ENCODE data around the gene MYO18B.

Gene MYO18B

DNA sequence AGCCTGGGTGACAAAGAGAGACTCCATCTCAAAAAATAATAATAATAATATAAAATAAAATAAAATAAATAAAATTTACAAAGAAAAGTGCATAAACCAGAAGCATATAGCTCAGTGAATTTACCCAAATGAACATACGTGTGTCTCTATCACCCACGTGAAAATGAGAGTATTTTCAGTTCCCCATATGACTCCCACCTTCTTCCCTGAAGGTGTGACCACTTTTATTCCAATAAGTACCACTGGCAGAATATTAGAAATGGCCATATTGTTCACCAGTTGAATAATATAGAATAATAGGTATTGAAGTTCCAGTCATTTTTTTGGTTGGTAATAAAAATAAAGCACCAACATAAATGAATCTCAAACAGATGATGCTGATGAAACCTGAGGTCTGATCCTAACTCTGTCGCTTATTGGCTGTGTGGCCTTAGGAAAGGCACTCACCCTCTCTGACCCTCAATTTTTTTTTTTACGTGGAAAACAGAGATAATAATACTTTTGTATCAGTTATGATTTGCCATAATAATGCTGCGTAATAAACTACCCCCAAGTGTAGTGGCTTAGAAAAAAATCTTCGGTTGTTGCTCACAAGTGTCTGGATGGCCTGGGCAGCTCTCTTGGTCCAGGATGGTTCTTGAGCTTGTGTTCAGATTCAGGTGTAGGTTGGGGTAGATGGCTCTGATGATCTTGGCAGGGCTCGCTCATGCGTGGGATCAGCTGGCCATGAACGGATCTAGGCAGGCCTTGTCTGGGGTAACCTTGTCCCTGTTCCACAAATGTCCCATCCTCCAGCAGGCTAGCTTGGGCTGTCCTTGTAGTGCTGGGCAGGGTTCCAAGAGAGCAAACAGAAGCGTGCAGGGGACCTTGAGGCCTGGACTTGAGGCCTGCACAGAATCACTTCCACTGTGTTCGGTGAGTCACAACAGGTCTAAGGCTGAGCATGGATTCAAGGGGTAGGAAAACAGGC, 88.1 kb downstream of the MYO18B start:
- DNase-seq = no peak

DNA sequence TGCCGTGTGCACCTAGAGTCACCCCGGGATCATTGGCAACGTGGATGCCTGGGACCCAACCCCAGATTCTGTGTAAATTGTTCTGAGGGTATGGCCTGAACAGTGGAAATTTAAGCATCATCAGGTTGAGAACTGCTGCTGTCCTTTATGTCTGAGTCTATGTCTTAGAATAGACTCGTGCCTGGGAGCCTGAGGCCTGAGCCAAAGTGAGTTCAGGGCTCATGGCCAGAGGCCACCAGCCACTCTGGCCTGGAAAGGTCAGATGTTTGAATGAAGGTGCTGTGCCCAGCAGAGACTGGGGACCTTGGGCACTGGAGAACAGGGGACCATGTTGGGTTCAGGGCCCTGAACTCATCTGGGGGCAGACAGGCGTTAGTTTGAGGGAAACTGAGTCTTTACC, 91.1 kb downstream of the MYO18B start:
- no peak for DNase-seq

DNA sequence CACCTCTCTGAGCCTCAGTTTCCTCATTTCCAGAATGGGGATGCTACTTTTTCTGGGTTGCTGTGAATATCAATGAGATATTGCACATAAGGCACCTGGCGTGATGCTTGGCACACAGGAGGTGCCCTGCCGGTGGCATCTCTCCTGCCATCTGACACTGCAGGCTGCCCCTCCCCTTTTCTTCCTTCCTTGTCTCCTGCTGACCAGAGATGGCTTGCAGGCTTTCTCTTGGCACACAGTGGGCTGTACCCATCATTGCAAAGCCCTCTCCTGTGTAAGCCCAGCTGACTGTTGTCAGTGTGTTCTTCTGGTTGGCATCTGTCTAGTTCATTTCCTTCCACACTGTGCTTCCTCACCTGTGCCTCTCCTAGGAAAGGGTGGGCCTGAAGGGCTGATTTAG, 91.7 kb downstream of the MYO18B start:
- DNase-seq = no peak

DNA sequence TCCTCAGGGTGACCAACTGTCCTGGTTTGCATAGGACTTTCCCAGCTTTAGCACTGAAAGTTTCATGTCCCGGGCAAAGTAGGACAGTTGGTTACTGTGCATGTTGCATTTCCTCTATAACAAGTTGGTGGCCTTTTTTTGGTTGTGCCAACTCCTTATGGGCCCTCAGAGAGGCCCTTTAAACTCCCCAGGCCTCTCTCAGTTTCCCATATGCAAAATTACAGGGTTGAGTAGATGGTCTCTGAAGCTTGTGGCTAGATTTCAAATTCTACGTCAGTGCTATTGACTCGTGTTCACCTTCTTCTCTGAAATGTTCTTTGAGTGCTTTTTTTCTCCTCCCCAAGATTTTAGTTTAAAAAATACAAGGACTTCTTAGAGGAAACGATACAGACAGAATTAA, 92.5 kb downstream of the MYO18B start:
- DNase-seq = no peak

DNA sequence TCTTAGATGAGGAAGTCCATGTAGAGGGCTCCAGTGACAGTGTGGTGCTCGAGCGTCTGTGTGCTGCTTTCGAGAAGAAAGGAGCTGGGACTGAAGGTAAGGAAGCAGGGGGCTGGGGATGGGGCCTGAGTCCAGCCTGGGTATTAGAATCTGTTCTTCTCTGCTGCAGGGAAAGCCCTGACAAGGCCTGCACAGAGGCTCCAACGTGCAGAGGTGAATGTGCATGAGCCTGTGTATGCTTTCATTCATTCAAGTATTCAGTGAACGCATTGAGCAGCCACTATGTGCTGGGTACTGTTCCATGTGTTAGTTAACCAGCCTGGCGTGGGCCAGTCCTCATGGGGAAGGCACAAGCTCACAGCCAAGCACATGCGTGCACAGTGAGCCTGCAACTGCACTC, 93.4 kb downstream of the MYO18B start:
- DNase-seq = no peak

DNA sequence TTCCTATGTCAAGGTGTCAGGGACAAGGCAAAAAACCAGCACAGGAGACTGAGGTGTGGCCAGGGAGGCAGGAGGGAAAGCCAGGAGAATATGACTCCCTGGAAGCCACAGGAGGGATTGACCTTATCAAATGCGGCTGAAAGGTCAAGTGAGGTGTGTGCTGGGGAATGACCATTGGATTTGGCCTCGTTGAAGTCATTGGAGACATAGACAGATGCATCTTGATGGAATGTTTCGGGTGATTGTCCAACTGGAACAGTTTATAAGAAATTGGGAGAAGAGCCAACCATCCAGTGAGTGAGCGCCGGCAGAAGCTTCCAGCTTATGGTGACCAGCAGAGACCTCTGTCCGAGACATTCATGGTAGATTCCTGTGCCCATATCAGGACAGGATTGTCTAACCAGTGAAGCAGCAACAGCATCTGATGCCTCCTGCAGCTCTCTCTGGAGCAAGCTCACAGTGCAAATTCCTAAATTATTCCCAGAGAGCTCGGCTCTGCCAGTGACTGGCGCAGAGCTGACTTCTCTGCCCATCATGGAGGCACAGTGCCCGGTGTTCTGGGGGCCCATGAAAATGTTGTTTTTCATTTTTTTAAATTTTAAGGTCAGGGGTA, 95.4 kb downstream of the MYO18B start:
- DNase-seq = no peak

DNA sequence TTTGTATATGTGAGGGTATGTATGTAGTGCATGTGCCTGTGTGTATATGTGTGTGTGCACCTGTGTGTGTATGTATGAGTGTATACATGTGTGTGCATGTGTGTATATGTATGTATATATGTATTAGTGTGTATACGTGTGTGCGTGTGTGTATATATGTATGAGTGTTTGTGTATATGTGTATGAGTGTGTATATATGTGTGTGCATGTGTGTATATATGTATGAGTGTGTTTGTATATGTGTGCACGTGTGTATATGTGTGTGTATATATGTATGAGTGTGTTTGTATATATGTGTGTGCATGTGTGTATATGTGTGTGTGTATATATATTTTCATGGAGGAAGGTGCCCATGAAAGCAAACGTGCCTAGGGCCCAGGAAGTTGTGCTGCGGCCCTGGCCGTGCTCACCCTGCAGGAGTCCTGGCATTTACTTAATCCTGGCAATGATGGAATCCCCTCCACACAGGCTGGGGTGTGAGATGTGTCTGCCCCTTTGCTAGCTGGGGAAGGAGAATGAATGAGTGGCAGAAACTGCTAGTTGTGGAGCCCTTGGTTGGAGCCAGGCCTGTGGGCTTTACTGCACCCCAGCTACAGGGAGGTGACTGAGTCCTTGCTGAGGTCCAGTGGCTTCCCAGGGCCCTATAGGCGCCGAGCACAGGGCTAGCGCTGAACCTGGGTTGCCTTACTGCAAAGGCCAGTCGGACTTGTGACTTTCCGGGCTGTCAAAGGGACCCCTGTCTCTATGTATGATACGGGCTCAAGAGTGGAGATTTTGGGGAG, 97.2 kb downstream of the MYO18B start:
- DNase-seq = no peak

DNA sequence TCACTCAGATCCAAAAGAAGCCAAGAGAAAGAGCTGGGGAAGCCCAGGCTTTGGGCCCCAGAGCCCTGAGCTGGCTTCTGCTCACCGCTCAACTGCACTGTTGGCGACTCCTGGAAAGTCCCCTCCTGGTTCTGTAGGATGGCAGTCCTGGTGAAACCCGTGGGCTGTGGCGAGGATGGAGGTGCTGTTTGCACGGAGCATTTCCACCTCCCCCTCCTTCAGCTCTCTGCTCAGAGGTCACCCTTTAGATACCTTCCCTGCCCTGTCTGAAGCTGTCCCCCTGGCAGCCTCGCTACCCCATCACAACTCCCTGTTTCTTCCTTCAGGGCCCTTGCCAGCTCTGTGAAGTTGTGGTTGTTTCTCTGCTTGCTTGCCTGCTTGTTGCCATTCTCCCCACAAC, 97.8 kb downstream of the MYO18B start:
- DNase-seq = no peak

DNA sequence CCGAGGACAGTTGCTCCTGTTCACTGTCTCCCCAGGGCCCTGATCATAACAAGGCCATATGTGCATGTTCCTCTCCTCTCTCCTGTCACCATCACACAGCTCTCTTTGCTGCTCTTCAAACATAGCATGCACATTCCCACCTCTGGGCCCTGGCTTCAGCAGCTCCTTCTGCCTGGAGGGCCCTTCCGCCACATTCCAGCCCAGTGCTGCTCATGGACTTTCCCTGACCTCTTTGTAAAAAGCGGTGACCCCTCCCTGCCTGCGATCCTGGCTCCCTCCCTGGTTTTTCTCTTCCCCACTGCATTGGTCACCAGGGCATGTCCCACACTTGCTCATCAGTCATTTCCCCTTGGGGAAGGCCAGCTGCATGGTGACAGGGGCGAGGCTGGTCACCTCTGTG, 98.2 kb downstream of the MYO18B start:
- no peak for DNase-seq

DNA sequence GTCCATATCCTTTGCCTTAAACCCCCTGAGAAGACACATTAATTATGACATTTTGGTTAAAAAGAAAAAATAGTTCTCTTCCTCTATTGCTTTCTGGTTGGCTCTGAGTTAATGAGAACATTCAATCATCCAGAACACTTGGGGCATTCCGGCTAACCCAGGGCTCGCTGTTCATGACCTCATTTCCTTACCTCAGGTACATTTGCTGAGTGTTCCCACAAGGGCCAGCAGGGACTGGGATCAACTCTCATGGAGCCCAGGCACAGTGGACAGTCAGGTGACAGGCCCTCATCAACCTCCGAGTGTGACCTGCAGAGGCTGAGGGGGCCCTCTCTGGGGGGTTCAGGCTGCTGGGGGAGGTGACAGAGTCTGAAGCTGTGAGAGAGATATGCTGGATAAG, 98.9 kb downstream of the MYO18B start:
- no peak for DNase-seq

DNA sequence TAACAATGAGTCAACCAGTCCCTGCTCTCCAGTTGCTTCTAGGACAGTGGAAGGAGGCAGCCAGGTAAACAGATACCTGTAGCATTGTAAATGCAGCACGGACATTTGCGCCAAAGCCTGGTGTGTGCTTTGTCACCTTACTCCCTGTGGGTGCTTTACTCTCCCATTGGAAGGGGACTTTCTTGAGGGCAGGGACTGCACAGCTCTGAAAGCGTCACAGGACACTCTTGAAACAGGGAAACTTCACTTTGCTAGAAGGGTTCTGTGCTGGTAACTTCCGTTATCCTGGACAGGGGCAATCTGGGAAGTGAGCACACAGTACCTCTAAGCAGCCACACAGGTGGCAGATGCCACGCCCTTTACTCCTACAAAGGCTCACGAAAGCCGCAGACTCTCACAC, 99.8 kb downstream of the MYO18B start:
- no peak for DNase-seq

DNA sequence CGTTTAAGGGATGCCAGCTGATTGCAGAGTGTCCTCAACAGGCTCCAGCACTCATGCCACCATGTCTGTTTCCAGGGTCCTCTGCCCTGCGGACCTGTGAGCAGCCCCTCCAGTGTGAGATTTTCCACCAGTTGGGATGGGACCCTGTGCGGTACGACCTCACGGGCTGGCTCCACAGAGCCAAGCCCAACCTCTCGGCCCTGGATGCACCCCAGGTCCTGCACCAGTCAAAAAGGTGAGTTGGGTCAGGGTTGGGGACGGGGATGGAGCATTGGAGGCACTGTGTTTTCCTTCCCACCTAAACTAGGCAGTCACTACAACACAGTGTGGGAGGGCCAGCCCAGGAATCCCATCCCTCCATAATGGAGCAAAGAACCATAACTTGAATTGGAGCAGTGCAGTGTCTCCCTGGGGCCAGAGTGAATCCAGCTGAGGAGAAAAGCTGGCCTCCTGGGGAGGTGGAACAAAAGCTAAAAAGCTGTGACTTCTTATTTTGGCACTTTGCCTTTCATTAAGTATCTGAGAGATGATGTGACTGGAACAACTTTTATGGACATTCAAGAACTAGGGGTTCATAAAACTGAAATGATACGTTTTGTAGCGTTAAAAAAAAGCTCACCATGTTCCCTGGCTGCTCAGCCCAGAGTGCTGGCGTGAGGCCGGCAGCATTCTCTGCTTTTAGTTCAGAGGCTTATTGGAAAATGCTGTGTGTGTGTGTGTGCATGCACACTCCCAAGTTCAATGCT, 101.8 kb downstream of the MYO18B start:
- no peak for DNase-seq

DNA sequence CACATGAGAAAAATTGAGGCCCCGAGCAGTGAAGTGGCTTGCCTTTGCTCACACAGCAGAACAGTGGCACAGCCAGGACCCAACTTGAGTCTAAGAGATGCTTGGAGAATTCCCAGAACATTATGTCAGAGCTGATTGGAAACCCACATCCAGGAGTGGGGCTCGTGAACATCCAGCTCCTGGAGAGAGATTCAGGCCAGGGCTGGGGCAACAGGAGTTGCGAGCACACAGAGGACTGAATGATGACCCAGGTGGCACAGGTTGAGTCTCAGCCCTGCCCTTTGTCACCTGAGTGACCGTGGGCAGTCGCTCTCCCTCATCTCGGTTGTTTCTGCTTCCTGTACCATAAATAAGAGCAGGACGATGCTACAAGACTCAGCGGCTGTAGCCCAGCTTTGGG, 102.6 kb downstream of the MYO18B start:
- DNase-seq = no peak

DNA sequence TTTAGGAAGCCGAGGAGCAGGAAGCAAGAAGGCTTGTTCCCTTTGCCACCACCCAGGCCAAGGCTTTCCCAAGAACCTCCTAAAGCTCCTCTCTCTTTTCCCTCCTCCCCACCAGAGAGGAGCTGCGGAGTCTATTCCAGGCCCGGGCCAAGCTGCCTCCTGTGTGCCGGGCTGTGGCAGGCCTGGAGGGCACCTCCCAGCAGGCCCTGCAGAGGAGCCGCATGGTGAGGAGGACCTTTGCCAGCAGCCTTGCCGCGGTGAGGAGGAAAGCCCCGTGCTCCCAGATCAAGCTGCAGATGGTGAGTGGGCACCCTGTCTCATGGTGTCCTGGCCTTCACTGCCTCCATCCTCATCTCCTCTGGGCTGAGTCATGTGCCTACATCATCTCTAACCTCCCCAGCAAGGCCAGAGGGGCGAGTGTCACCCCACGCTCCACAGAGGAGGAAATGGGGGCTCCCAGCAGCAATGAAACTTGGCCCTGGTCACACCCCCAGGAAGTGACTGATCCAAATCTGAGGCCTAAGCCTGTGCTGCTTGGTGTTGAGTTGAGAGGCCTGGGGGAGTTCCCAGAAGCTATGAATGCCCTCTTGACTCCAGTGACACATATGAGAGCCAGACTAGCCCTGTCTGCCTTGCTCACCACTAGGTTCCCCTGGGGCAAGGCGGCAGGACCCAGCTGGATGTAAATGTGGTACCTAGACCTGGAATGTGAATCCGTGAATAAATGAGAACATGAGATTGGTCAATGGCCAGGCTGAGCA, 104.2 kb downstream of the MYO18B start:
- DNase-seq = no peak

DNA sequence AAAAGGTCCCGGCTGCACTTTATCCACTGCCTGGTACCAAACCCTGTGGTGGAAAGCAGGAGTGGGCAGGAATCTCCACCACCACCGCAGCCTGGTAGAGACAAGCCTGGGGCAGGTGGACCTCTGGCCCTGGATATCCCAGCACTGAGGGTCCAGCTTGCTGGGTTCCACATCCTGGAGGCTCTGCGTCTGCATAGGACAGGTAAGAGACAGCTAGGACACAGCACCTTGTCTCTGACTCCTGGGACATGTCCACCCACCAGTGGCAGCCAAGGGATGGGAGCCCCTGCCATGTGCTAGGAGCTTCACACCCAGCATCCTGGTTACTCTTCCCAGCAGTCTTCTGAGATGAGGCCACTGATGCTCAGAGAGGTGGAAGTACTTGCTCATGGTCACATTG, 105.5 kb downstream of the MYO18B start:
- no peak for DNase-seq

DNA sequence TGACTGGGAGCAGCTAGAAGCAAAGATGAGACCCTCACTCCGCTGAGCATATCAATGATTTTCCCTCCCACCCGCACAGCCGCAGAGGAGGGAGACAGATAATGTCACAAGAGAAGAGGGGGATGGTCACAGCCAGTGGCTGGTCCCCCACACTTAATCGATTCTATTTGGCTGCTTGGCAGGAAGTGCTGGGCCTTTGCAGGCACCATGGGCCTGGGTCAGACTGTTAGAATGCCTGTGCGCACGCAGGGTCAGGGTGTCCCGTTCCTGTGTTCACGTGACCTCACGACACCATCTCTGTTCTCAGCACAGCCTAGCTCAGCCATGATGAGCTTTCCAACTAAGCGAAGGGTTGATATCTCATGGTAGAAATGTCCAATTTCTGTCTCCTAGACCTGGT, 107.0 kb downstream of the MYO18B start:
- no peak for DNase-seq

DNA sequence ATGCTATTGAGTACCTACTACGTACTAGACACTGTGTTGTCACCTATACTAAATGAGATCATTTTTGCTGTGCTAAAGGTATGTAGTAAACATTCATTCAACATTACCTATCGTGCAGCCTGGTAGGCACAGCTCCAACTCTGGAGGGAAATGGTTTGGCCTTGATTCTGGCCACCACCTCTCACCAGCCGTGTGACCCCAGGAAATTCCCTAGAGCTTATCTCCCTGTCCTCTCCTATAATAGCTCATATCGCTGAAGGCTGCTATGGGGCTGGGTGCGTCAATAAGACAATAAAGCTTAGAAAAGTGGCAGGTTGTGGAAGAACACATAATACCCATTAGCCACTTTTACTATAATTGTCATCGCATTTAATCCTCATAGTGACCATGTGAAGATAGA, 107.5 kb downstream of the MYO18B start:
- no peak for DNase-seq

DNA sequence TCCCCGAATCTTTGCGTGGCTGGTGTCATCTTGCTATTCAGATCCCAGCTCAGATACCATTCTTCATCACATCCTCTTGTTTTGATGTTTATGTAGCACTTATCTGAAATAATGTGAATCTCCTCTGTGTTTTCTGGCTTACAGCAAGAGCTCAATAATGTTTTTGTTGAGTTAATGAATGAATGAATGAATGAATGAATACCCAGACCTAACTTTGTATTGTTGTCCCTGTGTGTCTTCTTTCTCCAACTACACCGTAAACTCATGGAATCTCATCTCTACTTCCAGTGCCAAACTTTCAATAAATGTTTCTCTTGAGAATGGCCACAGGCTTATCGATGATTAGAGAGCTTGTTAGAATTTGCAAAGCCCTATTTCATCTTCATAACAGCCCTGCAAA, 110.2 kb downstream of the MYO18B start:
- DNase-seq = no peak

DNA sequence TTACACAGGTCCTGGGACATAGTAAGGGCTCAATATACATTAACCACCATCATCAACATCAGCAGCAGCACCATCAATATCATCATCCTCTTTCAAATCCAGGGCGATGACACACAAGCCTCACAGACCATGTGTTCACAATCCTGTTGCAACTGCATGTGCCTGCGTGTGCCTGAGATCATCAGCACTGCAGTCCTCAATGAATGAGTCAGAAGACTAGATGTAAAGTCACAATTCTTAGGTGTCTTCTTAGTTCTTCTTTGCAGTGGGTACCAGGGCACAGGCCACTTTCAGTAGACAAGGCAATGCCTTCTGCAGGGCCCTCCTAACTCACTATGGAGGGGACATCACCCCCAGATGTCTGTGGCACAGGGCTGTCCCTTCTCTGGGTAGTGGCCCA, 111.1 kb downstream of the MYO18B start:
- no peak for DNase-seq

DNA sequence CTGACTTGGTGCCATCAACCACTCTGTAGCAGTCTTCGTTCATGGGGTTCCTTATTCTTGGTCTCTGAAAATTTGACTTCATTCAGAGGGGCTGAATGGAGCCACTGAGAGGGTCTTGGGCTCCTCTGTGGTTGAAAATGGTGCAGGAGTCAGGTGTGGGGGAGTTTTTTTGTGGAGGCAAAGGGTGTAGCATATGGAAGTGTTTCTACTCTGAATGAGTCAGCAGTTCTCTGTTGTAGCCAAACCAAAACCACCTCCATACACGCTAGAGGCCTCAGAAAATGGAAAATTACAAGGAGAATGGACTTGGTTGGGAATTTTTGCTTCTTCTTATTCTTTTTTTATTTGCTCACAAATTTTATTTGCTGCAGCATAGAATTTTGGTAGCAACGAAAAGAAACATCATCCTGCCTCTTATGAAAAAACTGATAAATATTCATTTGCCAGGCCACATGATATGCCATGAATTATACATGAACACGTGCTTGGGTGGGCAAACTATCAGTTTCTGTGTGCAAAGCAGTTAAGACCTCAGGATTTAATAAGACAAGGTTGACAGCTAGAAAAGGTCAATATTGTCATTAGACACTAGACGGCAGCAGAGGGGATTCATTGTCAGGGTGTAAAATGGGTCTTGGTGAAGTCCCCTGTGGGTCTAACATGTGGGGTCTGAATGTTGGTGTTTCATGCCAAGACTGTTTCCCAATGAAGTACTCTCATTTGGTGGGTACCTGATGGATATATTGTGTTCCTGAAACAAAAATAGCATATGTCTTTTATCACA, 111.7 kb downstream of the MYO18B start:
- peak; percentile 6 for DNase-seq

DNA sequence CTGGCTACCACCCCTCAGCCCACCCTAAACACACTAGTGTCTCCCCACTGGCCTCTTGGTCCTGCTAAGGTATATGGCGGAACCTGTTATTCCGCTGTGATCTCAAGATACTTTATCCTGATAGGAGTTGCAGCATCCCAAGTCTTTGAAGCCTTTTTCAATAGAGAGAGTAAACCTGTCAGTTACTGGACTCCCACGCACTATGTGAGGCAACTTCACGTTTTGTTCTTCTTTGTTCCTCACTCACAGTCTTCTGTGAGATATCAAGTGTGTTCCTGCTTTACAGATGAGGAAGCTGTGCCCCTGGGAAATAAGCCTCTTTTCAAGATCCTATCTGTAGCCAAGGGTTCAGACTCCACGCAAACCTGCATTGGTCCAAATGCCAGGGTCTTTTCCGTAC, 127.8 kb downstream of the MYO18B start:
- DNase-seq = no peak

Data from DMS153 (cell line).